ENCODE results near the gene QRSL1. TPM values are rescaled to one million over a fixed set of nuclear protein-coding genes. Genes with fewer than 3 reads are reported as not detected.
"Not testable (repeated sequence)": the region's sequence is repeated elsewhere in the genome, so short reads cannot be mapped to it uniquely, and the experiment has no call there.

The QRSL1 gene, protein sequence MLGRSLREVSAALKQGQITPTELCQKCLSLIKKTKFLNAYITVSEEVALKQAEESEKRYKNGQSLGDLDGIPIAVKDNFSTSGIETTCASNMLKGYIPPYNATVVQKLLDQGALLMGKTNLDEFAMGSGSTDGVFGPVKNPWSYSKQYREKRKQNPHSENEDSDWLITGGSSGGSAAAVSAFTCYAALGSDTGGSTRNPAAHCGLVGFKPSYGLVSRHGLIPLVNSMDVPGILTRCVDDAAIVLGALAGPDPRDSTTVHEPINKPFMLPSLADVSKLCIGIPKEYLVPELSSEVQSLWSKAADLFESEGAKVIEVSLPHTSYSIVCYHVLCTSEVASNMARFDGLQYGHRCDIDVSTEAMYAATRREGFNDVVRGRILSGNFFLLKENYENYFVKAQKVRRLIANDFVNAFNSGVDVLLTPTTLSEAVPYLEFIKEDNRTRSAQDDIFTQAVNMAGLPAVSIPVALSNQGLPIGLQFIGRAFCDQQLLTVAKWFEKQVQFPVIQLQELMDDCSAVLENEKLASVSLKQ
- 6.1 TPM for total RNA-seq

DNA sequence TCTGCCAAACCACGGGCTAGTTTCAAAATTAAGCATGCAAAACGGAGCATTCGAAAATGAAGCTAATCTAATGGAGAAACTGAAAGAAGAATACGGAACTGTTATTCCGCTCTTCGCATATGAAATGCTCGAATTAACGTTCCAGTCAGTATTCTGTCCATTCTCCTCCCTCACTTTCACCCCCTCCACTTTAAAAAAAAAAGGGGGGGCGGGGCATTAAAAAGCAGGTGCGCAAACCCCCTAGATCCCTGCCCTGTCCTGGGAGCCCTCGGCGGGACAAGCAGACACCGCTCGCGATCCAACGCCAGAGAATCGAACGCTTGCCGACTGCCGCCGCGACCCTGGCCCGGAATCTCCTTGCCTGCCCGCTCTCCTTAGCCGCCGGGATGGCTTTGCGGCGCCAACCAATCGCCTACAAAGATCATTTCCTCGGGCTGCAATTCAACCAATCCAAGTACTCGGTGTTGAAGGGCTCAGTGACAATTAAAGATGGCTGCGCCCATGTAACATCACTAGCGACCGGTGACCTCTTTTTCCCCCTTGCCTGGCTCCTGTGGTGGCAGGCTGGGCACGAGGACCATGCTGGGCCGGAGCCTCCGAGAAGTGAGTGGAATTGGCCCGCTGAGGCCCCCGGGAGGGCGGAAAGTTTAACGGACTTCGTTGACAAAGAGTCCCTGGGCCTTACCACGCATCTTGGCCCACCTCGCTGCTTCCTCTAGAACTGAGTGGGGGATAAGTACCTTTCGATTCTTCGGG is at the start of gene QRSL1, which contains the start of gene RTN4IP1:
TSS of gene QRSL1 (plus strand) at position 476 of the 756 bp plus-strand sequence. CDS start at position 580, 104 bp downstream.
TSS of gene RTN4IP1 (minus strand) at position 396 of the 756 bp plus-strand sequence. CDS start 477 bp downstream, outside the sequence.
- DNase-seq (ENCODE audit: extremely low spot score in 2 of 2) = peak in 1 of 2 donors; percentile 90
- Histone ChIP-seq H3K4me1 (peaks cover 24% of the 10 kb centered on the region), H3K27me3 (no peaks in the 10 kb centered on the region), H3K27ac (peak within 1 kb of the TSS; percentile 57), H3K36me3 (no peaks in the 10 kb centered on the region), H3K4me3 (peak within 1 kb of the TSS; percentile 80 to 98), H3K9me3 (no peaks in the 10 kb centered on the region)
- intact Hi-C loops (cut with DNase I) = no loop called here
- TF ChIP-seq CTCF (IDR thresholded peaks at IDR 0.05) (no peak), POLR2AphosphoS5 (IDR thresholded peaks at IDR 0.05; ENCODE audit: insufficient read depth in 1 of 2, low read depth in 1 of 2) (peak; percentile 72 to 76), POLR2A (IDR thresholded peaks at IDR 0.05) (peak in 1 of 2 donors; percentile 26)

DNA sequence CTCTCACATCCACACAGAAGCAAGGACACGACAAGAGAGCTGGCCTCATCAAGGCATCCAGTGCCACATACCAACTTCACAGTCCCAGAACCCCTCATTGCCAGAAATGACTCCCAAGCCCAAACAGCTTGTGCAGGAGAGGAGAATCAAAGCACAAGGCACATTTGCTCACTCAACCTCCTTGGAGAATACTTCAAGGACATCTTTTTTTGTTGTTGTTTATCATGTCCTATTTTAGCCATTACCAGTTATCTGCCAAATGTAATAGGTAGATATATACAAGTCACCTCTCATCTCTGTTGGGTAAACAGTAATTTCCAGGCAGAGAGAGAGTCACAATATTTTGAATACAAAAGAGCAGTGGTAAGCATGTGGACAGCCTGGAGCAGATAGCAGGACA is 47.9 kb upstream of the QRSL1 start:
- intact Hi-C loops (cut with DNase I) = no loop called here
- no peak overlapping the region for H3K27ac ChIP-seq
- TF ChIP-seq POLR2AphosphoS5 (IDR thresholded peaks at IDR 0.05; ENCODE audit: insufficient read depth in 1 of 2, low read depth in 1 of 2) (no peak), CTCF (IDR thresholded peaks at IDR 0.05) (no peak), POLR2A (IDR thresholded peaks at IDR 0.05) (no peak)
- H3K9me3 ChIP-seq = no peaks in the 10 kb centered on the region
- no peak for DNase-seq (ENCODE audit: extremely low spot score in 2 of 2)
- no peaks in the 10 kb centered on the region for H3K27me3 ChIP-seq
- no peaks in the 10 kb centered on the region for H3K36me3 ChIP-seq
- no peaks in the 10 kb centered on the region for H3K4me1 ChIP-seq
- H3K4me3 ChIP-seq = no peak overlapping the region

DNA sequence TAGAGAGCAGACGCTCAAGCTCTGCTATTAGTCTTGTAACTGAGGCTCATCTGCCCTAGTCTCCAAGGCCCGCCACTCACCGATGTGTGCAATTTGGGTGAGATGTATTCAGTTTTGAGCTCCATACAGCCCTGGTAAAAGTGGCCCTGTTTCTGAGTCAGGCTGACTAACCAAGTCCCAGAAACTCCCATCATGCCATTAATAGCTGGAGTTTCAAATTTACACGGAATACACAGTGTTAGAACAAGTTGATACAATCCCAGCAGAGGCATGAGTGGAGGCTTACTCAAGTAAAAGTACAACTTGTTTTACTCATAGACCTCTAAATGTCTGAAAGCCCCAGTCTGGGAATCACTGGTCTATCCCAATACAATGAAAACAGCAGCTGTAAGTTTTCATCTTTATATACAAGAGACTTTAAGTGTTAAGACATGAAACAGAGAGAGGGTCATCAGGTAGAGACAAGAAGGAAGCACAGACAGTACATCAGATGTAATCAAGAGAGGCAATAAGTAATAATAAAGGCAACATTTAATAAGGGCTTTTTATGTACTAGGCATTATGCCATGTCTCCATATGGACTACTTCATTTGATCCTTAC is 42.5 kb upstream of the QRSL1 start:
- no peaks in the 10 kb centered on the region for H3K36me3 ChIP-seq
- no peaks in the 10 kb centered on the region for H3K27me3 ChIP-seq
- no peaks in the 10 kb centered on the region for H3K4me1 ChIP-seq
- no peak overlapping the region for H3K4me3 ChIP-seq
- no peak for TF ChIP-seq CTCF (IDR thresholded peaks at IDR 0.05)
- DNase-seq (ENCODE audit: extremely low spot score in 2 of 2) = no peak
- intact Hi-C loops (cut with DNase I) = no loop called here
- H3K27ac ChIP-seq = no peak overlapping the region
- no peaks in the 10 kb centered on the region for H3K9me3 ChIP-seq

DNA sequence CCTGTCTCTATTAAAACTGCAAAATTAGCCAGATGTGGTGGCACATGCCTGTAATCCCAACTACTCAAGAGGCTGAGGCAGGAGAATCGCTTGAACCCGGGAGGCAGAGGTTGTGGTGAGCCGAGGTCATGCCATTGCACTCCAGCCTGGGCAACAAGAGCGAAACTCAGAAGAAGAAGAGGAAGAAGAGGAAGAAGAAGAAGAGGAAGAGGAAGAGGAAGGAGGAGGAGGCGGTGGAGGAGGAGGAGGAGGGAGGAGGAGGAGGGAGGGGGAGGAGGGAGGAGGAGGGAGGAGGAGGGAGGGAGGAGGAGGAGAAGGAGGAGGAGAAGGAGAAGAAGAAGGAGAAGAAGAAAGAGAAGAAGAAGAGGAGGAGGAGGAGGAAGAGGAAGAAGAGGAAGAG is 40.4 kb upstream of the QRSL1 start:
- H3K27me3 ChIP-seq; H3K4me1 ChIP-seq; H3K4me3 ChIP-seq; intact Hi-C loops (cut with DNase I); H3K9me3 ChIP-seq; H3K36me3 ChIP-seq; DNase-seq (ENCODE audit: extremely low spot score in 2 of 2); H3K27ac ChIP-seq: not testable (repeated sequence)

- TF ChIP-seq POLR2A (IDR thresholded peaks at IDR 0.05) (no peak), CTCF (IDR thresholded peaks at IDR 0.05) (no peak), POLR2AphosphoS5 (IDR thresholded peaks at IDR 0.05; ENCODE audit: insufficient read depth in 1 of 2, low read depth in 1 of 2) (no peak)
- H3K36me3 ChIP-seq = no peaks in the 10 kb centered on the region
- no peak overlapping the region for H3K4me3 ChIP-seq
- no peak for DNase-seq (ENCODE audit: extremely low spot score in 2 of 2)
- no peak overlapping the region for H3K27ac ChIP-seq
- no peaks in the 10 kb centered on the region for H3K4me1 ChIP-seq
- no peaks in the 10 kb centered on the region for H3K27me3 ChIP-seq
- H3K9me3 ChIP-seq = no peaks in the 10 kb centered on the region
- intact Hi-C loops (cut with DNase I) = no loop called here
Measured at GRCh38 chr6:106591111-106591825, 38.1 kb upstream of the QRSL1 start.
